ENCODE results near the gene HMG20B.

GRCh38 chr19:3536429-3537100, 36.2 kb upstream of the HMG20B start:
- TF ChIP-seq POLR2AphosphoS5 (IDR thresholded peaks at IDR 0.05) (no peak), POLR2A (IDR thresholded peaks at IDR 0.05) (no peak)
